GM12801 (cell line): ENCODE results near the gene DALRD3.

Experiments
- CTCF ChIP-seq: IDR thresholded peaks from one replicate; pipeline ENCODE4 v1.5.1; 2011; ENCODE audit warnings: control low read depth; ENCODE audit not compliant: insufficient read length; ENCODE audit errors: extremely low read depth

Gene DALRD3

GRCh38 chr3:49007068-49007770, 11.2 kb downstream of the DALRD3 start, which contains the start of gene WDR6:
Gene WDR6, plus strand, starts transcription at chr3:49007391. Its CDS starts 41 bp downstream, at chr3:49007432.
- no peak for TF ChIP-seq CTCF

- TF ChIP-seq CTCF, result no peak
These were observed 11.8 kb downstream of the DALRD3 start for GRCh38 chr3:49006408-49007067.

DNA sequence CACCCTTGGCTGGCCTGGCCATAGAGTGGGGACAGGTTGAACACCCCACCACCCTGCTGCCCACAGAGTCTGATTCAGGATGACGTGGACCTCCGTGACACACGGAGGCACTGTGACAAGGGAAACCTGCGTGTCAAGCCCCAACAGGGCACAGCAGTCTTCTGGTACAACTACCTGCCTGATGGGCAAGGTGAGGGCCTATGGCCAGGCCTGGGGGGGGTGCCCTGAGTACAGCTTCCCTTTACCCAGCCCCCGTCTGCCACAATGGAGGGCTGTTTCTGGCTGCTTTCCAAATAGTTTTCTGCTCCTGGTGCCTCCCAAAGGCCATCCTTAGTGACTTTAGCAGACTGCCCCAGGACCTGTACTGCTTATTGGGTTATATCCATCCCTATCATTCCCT, 12.4 kb downstream of the DALRD3 start:
- no peak for TF ChIP-seq CTCF

DNA sequence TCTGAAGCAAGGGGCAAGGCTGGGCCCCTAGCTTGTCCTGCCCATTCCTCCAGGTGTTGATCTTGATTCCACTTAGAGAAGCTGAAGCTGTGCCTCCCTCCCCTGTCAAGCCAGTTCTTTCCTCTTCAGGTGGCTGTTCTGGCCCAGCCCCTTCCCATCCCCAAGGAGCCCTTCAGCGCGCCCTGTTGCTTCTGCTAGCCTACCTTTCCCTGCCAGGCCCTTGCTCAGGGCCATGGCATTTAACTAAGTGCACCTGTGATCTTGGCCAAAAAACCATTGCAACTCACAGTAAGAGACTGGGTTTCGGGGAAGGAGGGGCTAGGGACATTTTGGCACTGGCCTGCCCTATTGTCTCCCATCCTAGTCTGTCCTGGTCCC, 13.1 kb downstream of the DALRD3 start:
- no peak for TF ChIP-seq CTCF

DNA sequence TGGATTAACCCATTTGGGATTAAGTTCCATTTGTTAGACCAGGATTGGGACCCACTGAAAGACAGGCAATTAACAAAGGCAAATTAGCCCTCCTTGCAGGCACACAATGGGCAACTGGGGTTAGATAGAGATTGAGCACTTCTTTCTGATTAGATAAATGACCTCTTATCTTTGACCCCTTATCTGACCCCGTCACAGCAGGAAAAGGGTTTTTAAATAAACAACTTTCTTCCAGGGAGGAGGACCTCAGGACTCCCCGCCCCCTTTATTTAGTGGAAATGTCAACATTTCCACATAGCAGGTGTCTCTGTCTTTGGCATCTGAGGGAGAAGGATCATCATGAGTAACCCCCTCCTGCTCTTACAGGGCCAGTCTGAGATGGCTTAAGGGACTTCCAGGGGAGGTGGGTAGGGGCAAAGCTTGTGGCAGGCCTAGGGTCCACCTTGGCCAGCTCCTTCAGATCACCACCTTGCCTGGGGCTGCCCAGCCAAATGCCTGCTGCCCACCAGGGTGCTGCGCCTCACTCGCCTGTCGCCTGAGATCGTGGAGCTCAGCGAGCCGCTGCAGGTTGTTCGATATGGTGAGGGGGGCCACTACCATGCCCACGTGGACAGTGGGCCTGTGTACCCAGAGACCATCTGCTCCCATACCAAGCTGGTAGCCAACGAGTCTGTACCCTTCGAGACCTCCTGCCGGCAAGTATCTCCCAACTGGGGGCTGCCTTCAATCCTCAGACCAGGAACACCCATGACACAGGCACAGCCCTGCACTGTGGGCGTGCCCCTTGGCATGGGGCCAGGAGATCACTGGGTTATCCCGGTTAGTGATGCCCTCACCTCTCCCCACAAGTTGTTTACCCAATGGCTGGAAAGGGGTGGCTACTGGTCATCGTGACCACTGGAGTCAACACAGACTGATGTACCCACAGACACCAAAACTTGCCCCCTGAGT, 13.8 kb downstream of the DALRD3 start:
- TF ChIP-seq CTCF, result no peak

- no peak for TF ChIP-seq CTCF
These were observed 17.2 kb downstream of the DALRD3 start for GRCh38 chr3:49001155-49001554.
